Stimulated activated CD4-positive, alpha-beta T cell treated with anti-CD3 and anti-CD28 coated beads, Interleukin-2, amount 100 ng/mL, for 4 hours (primary cell): ENCODE measurements around the gene TPRG1L.

Experiments used
- DNase-seq: peaks from one replicate; pipeline ENCODE4 v3.0.0-alpha.2; 2020; ENCODE audit warnings: low read depth

TPRG1L gene

DNA sequence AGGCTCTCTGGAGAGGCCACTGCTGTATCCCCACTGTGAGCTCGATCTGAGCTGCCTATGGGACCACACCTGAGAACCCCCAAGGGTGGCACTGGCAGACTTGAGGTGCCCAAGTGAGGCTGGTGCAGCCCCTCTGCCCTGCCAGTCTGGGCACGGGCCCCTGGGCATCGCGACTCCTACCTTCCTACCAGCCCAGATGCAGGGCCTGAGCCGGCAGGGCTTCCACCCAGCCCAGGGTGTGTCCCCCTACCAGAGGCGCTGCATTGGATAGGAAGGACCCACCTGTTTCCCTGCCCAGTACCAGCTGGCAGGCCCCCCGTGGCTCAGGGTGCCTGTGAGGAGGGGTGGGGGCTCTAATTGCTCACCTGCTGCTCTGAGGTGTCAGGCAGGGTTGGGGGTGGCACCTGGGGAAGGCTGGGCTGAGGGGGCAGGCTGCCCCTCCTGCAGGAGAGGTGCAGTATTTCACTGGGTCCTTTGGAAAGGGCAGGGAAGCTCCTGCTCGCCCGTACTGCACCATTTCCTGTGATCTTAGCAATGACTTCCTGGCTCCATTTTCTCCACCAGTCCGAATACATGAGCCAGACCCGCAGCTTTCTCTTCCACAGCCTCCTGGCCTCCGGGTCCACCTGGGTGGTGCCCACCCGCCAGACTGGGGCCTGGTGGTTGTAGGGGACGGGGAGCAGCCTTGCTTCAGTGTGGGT, 39.3 kb downstream of the TPRG1L start:
- no peak for DNase-seq

GRCh38 chr1:3664700-3665375, 40.0 kb downstream of the TPRG1L start:
- DNase-seq, result no peak

GRCh38 chr1:3668148-3668547, 43.3 kb downstream of the TPRG1L start:
- DNase-seq, result no peak

DNA sequence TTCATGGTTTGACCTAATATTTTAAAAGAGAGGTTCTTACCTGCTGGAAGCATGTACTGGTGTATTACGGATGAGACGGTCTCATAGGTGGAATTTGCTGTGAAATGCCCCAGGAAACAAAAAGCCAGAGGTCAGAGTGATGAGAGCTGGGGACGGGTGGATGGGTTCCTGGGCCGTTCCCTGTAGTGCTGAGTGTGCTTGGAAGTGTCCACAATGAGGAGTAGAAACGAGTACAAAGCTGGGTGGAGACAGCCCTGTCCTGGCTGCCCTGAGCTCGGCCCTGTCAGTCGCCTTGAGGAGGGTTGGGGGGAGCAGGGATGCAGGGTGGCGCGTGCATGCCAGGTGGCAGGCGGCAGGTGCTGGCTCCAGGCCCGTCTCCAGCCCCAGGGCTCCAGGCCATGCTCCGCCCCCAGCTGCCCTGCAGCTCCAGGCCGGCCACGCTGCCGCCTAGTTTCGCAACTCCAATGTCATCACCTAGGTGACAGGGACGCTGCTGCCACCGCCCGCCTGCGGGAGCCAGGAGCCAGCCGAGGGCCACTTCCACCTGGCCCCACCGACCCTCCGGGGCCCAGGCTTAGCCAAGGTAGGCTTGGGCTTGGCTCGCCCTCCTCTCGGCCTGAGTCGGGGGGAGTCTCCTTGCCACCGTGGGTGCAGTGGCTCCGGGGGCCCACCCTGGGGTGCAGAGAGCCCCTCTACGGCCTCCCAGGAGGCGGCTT, 43.9 kb downstream of the TPRG1L start:
- no peak for DNase-seq

- DNase-seq, result no peak
Measured at GRCh38 chr1:3669421-3669821, 44.6 kb downstream of the TPRG1L start.

DNA sequence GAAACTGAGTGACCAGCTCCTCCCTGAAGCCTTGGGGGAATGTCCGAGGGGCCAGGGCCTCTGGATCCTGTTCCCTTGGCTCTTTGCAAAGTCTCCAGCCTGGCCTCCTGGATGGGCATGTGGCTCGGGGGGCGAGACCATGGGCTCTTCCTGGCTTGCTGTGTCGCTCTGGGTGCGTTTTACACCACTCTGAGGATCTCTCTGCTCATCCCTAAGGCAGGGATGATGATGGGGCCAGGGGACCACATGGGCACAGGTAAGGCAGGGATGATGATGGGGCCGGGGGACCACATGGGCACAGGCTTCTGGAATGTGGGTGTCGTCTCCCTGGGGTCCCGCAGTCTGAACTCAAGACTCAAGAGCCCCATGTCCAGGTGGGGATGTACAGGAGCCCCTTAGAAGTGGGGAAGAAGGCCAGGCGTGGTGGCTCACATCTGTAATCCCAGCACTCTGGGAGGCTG, 45.2 kb downstream of the TPRG1L start:
- no peak for DNase-seq

DNA sequence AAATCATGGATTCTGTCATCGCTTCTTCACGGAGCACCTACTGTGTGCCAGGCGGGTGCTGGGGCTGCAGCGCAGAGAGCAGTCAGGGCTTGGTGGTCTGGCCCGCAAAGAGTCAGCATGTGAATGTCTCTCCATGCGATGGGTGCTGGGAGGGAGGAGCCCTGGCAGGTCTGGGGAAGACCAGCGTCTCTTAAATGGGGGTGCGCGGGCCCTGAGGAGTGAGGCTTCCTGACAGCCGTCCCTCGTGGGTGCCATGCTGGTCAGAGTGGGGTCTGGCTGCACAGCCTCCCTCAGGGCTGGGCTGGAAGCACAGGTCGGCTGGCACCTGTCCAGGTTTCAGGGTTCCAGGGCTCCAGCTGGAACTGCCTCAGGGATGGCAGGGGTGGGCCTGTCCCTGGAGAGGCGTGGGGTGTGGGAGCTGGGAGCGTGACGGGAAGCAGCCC, 46.0 kb downstream of the TPRG1L start:
- no peak for DNase-seq

GRCh38 chr1:3671371-3672180, 46.8 kb downstream of the TPRG1L start:
- no peak for DNase-seq

DNA sequence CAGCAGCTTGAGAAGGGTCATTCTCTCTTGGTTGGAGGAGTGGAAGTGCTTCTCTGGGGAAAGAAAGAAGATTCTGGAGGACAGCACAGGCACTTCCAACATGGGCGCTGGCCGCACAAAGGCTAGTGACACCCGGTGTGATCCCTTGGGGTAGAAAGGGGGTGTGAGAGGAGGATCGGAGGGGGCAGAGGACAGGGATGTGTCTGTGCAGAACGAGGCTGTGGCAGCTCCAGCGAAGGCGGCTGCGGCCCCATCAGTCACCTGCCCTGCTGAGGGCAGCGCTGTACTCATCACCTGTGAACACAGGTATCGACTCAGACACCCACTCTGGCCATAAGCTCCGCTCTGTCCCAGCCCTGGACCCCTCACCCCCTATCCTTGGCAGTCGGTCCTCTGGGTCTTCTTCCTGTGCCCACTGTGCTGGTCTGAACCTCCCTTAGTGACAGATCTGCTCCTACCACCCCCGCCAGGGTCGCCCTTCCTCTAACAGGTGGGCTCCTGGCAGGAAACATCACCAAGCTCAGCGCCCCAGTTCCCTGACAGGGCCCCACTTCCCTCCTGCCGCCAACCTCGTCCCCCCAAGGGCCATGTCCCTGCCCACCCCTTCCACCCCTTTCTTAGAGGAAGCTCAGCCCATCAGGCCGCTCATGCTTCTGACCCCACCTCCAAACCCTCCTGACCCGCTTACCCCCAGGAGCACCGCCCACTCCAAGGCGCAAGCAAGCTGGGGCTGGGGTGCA, 47.6 kb downstream of the TPRG1L start:
- no peak for DNase-seq

DNA sequence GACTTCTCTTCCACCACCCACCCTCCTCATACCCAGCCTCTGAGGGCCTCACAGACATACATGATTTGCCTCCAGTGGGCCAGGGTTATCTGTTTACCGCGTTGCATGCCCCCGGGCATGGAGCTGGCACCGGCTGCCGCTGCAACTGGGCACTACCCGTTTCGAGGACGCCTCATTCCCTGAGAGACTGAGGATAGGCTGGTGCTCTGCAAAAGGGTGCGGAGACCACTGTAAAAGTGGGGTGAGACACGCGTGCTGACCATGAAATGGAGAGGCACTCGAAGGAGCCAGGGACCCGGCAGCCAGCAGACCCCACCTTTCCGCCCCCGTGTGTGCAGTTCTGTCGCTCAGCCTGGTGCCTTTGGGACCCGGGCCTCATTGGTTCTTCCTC, 48.2 kb downstream of the TPRG1L start:
- no peak for DNase-seq

GRCh38 chr1:3673381-3674099, 48.7 kb downstream of the TPRG1L start:
- DNase-seq, result no peak

- no peak for DNase-seq
Measured at GRCh38 chr1:3674100-3675094, 49.6 kb downstream of the TPRG1L start.

GRCh38 chr1:3675436-3675835, 50.6 kb downstream of the TPRG1L start:
- no peak for DNase-seq

DNA sequence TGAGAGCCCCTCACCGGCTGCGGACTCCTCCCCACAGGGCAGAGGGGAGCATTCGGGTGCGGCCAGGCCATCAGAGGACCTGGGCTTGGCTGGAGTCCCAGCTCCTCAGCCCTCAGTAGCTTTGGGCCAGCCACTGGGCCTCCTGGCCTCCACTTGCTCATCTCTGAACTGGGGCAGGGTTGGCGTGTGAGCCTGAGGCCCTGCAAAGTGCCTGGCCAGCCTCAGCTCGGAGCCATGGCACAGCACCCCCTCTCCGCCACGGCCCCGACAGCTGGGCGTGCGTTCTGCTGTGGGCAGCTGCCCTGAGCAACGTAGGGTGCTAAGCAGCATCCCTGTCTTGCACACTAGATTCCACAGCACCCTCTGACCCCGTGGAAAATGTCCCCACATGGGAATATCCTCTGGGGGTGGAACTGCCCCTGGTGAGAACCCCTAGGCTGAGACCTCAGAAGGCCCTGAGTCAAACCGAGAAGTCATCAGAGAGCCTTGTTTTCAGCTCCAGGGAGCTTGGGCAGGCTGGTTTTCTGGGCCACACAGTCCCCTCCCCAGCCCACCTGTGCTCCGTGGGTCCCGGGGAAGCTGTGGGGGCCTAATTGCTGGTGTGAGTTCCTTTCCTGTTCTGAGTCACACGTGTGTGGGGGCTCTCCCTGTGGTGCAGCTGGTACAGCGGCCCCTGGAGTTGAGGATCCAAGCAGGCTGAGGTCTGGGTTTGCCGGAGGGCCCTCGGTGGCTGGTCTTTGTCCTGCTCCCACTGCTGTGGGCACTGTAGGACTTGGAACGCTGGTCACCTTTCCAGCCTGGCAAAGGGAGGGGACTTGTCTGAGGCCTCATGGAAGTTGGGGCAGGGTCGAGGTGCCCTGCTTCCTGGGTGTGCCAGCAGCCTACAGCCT, 52.0 kb downstream of the TPRG1L start:
- no peak for DNase-seq

DNA sequence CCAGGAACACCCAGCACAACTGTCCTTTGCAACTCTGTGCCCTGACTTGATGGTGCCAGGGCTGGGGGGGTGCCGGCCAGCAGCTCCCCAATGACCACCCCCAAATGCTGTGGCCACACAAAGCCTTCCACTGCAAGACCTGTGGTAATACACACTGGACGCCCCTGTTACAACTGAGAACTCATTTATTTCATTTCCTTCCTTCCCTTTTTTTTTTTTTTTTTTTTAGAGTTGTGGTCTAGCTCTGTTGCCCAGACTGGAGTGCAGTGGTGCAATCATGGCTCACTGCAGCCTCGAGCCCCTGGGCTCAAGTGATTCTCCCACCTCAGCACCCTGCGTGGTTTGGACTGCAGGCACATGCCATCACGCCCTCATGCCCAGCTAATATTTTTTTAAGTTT, 52.7 kb downstream of the TPRG1L start:
- no peak for DNase-seq

- DNase-seq, result no peak
Measured at GRCh38 chr1:3678361-3679097, 53.7 kb downstream of the TPRG1L start.

- no peak for DNase-seq
Measured at GRCh38 chr1:3679098-3679555, 54.3 kb downstream of the TPRG1L start.
